Measurements from ENCODE around the gene MOV10L1.
A peak's percentile ranks its signal among the peaks of the same experiment; 100 is the strongest.

- TF ChIP-seq POLR2A (IDR thresholded peaks at IDR 0.05; ENCODE audit: extremely low read depth, insufficient read length) = no peak
- TF ChIP-seq, protein P1, sequence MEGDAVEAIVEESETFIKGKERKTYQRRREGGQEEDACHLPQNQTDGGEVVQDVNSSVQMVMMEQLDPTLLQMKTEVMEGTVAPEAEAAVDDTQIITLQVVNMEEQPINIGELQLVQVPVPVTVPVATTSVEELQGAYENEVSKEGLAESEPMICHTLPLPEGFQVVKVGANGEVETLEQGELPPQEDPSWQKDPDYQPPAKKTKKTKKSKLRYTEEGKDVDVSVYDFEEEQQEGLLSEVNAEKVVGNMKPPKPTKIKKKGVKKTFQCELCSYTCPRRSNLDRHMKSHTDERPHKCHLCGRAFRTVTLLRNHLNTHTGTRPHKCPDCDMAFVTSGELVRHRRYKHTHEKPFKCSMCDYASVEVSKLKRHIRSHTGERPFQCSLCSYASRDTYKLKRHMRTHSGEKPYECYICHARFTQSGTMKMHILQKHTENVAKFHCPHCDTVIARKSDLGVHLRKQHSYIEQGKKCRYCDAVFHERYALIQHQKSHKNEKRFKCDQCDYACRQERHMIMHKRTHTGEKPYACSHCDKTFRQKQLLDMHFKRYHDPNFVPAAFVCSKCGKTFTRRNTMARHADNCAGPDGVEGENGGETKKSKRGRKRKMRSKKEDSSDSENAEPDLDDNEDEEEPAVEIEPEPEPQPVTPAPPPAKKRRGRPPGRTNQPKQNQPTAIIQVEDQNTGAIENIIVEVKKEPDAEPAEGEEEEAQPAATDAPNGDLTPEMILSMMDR (IDR thresholded peaks at IDR 0.05; ENCODE audit: low read depth, low read length) = no peak
- no peak for TF ChIP-seq MYC (IDR thresholded peaks at IDR 0.05; ENCODE audit: low read depth, low read length)
- TF ChIP-seq MAX (IDR thresholded peaks at IDR 0.05; ENCODE audit: low read depth, low read length) = peak; percentile 80
Observed at GRCh38 chr22:50105208-50106100, 15.6 kb downstream of the MOV10L1 start.
